CD4-positive, CD25-positive, alpha-beta regulatory T cell (primary cell): ENCODE data around the gene PARN. TPM values are rescaled to one million over a fixed set of nuclear protein-coding genes. Genes with fewer than 3 reads are reported as not detected.

Source experiments
- ATAC-seq, 2 donors: fragments of 150-1000 bp; cut with Tn5 transposase; one replicate each; pipeline ENCODE4 v1.10.0; 2021; ENCODE audit warnings: low read depth in 2 of 2, moderate number of reproducible peaks in 2 of 2, moderate library complexity in 1 of 2
- DNase-seq, 3 donors: peaks; one replicate each; pipeline versions ENCODE4 v3.0.0 to v3.0.0-alpha.2; 2012 to 2022; ENCODE audit warnings: mixed read lengths in 1 of 3
- H3K27ac ChIP-seq: one replicate; pipeline ENCODE4 v1.7.0; 2013; ENCODE audit warnings: mild to moderate bottlenecking, low read length; ENCODE audit not compliant: insufficient read depth, poor library complexity, severe bottlenecking
- H3K27me3 ChIP-seq: one replicate; pipeline ENCODE4 v1.7.0; 2013; ENCODE audit warnings: low read length; ENCODE audit not compliant: control insufficient read depth, insufficient read depth
- H3K36me3 ChIP-seq: one replicate; pipeline ENCODE4 v1.7.0; 2013; ENCODE audit warnings: mild to moderate bottlenecking, low read length, moderate library complexity; ENCODE audit not compliant: control insufficient read depth, insufficient read depth
- H3K4me1 ChIP-seq: 2 replicates; pipeline ENCODE4 v1.7.0; 2013; ENCODE audit warnings: mild to moderate bottlenecking, low read length; ENCODE audit not compliant: insufficient read depth, control insufficient read depth, poor library complexity, severe bottlenecking
- H3K4me3 ChIP-seq: one replicate; pipeline ENCODE4 v1.7.0; 2013; ENCODE audit warnings: low read depth, mild to moderate bottlenecking, low read length, moderate library complexity
- H3K9me3 ChIP-seq, 2 experiments: 1 replicate in 1 of 2; 2 replicates in 1 of 2; pipeline ENCODE4 v1.7.0; 2013; ENCODE audit warnings: low read length in 2 of 2, mild to moderate bottlenecking in 1 of 2, moderate library complexity in 1 of 2; ENCODE audit not compliant: control insufficient read depth in 2 of 2
- H3K27ac Mint-ChIP-seq, 3 donors: one replicate each; pipeline ENCODE4 v1.8.0; 2020 to 2022; ENCODE audit warnings: mild to moderate bottlenecking in 3 of 3, mixed read lengths in 3 of 3, moderate library complexity in 2 of 3
- H3K27me3 Mint-ChIP-seq: one replicate; pipeline ENCODE4 v1.8.0; 2022; ENCODE audit warnings: mild to moderate bottlenecking, mixed read lengths
- H3K36me3 Mint-ChIP-seq: one replicate; pipeline ENCODE4 v1.8.0; 2020; ENCODE audit warnings: mixed read lengths
- H3K4me1 Mint-ChIP-seq, 4 donors: one replicate each; pipeline ENCODE4 v1.8.0; 2020 to 2022; ENCODE audit warnings: mixed read lengths in 4 of 4, mild to moderate bottlenecking in 1 of 4
- H3K4me3 Mint-ChIP-seq, 4 donors: one replicate each; pipeline ENCODE4 v1.8.0; 2020 to 2022; ENCODE audit warnings: mild to moderate bottlenecking in 4 of 4, mixed read lengths in 4 of 4, moderate library complexity in 3 of 4
- H3K9me3 Mint-ChIP-seq, 7 donors: one replicate each; pipeline ENCODE4 v1.8.0; 2020 to 2022; ENCODE audit warnings: mixed read lengths in 7 of 7, mild to moderate bottlenecking in 3 of 7, moderate library complexity in 2 of 7
- polyA plus RNA-seq, 4 donors: library from polyadenylated mRNA; unstranded; fragments of 300-500 nt; fragmentation: Illumina TruSeq; gene quantifications; one replicate each; pipeline ENCODE4 v1.2.3, GENCODE V29; 2021
- total RNA-seq: library from RNA; stranded (reverse); gene quantifications from one replicate; pipeline ENCODE4 v1.2.3, GENCODE V29; 2022

Gene PARN
- total and polyA plus RNA-seq, 5 donors from 2014 or later, result 36.2 to 50.9 (median 46.6) TPM

DNA sequence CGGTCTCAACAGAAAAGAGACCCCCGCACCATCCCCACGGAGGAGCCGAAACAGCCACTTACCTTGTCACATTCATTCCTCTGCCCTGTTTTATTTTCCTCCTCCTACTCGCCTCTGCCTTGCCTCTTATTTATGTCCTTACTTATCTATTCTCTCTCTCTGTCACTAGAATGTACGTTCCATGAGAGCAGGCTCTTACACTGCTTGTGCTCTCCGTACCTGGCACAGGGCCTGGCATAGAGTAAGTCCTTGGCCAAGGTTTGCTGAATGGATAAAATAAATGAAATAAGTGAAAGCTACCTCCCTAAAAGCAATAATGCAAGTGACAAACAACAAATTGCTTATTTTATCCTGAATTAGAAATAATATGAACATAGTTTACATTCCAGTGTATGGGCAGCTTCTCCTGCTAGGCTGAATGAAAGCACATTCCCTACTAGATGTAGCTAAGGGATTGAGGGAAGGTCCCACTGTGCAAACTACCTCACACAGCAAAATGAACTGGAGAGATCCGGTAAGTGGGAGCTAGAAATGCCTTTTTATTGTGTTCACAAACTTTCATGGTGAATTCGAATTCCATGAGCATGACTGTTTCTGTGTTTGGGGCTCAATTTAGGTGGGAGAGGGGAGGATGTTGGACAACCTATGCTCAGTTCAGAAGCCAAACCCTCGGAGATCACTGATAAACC lies 173.1 kb downstream of the PARN start:
- ATAC-seq, result no peak
- no peaks in the 10 kb centered on the region for H3K27me3 Mint-ChIP-seq
- H3K4me3 ChIP-seq, result no peak overlapping the region
- no peak overlapping the region for H3K27ac ChIP-seq
- peaks cover 0 to 10% (median 2%) of the 10 kb centered on the region in 4 donors for H3K4me1 Mint-ChIP-seq
- H3K9me3 Mint-ChIP-seq, result peaks cover 0 to 2% (median 0%) of the 10 kb centered on the region in 7 donors
- peak overlapping the region in 1 of 3 donors; percentile 15 for H3K27ac Mint-ChIP-seq
- no peaks in the 10 kb centered on the region for H3K36me3 ChIP-seq
- H3K36me3 Mint-ChIP-seq, result peaks cover 23% of the 10 kb centered on the region
- H3K4me1 ChIP-seq, result no peaks in the 10 kb centered on the region
- H3K9me3 ChIP-seq, result no peaks in the 10 kb centered on the region
- H3K4me3 Mint-ChIP-seq, result no peak overlapping the region
- no peaks in the 10 kb centered on the region for H3K27me3 ChIP-seq
- DNase-seq, result no peak

DNA sequence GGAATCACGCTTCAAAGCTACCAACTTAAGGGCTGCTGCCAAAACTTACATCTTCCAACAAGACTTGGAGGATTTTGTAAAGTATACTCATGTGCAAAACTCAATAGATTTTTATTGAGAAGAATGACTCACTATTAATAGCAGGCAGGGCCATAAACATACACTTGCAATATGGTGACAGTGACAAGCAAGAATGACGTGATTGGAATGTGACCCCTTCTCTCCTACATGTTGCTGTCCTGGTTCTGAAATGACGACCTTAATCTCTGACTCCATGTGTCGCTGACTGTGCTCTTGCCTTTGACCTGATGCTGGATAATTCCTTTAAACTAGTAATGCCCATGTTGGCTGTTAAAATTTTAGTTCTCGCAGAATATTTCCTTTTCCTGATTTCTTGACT lies 174.5 kb downstream of the PARN start:
- Mint-ChIP-seq H3K4me3 (no peak overlapping the region), H3K4me1 (peaks cover 0 to 7% (median under 1%) of the 10 kb centered on the region in 4 donors), H3K36me3 (peaks cover 9% of the 10 kb centered on the region), H3K27ac (no peak overlapping the region), H3K27me3 (no peaks in the 10 kb centered on the region), H3K9me3 (peaks cover 0 to 2% (median 0%) of the 10 kb centered on the region in 7 donors)
- Histone ChIP-seq H3K4me1 (no peaks in the 10 kb centered on the region), H3K27me3 (no peaks in the 10 kb centered on the region), H3K9me3 (no peaks in the 10 kb centered on the region), H3K4me3 (no peak overlapping the region), H3K27ac (no peak overlapping the region), H3K36me3 (no peaks in the 10 kb centered on the region)
- ATAC-seq (no peak), DNase-seq (no peak)

DNA sequence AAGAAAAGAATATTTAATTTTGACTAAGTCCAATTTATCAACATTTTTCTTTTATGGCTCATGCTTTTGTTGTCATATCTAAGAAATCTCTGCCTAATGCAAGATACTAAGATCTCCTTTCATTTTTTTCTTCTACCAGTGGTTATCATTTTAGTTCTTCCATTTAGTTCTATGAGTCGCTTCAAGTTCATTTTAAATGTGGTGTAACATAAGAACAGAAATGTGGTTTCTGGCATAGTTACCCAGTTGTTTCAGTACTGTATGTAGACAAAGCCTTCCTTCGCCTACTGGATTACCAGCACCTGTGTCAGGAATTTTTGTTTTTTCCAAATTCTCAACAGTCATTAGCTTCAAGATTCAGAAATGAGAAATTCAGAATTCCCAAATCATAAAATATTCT lies 175.7 kb downstream of the PARN start:
- Mint-ChIP-seq H3K4me1 (peaks cover 0 to 8% (median 0%) of the 10 kb centered on the region in 4 donors), H3K27ac (no peak overlapping the region), H3K4me3 (no peak overlapping the region), H3K27me3 (no peaks in the 10 kb centered on the region), H3K36me3 (peaks cover 9% of the 10 kb centered on the region), H3K9me3 (peaks cover 0 to 2% (median 0%) of the 10 kb centered on the region in 7 donors)
- no peaks in the 10 kb centered on the region for H3K36me3 ChIP-seq
- H3K27ac ChIP-seq, result no peak overlapping the region
- no peaks in the 10 kb centered on the region for H3K27me3 ChIP-seq
- no peak overlapping the region for H3K4me3 ChIP-seq
- no peaks in the 10 kb centered on the region for H3K4me1 ChIP-seq
- no peak for ATAC-seq
- no peaks in the 10 kb centered on the region for H3K9me3 ChIP-seq
- DNase-seq, result no peak

DNA sequence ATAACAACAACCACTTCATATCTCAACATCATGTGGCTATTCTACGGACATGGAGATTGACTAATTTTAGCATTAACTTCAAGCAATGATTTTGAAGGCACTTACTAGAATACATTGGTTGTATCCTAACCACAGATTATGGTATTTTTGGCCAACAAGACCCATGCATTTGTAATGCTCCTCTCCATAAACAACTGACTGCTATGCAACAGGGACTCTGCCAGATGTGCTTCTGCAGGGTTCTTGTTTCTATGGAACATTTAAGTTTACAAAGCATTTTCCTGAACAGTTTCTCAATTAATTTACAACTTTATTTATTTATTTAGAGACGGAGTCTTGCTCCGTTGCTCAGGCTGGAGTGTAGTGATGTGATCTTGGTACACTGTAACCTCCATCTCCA lies 178.0 kb downstream of the PARN start:
- DNase-seq (no peak), ATAC-seq (no peak)
- Histone ChIP-seq H3K4me3 (no peak overlapping the region), H3K9me3 (no peaks in the 10 kb centered on the region), H3K4me1 (no peaks in the 10 kb centered on the region), H3K27ac (no peak overlapping the region), H3K36me3 (no peaks in the 10 kb centered on the region), H3K27me3 (no peaks in the 10 kb centered on the region)
- Mint-ChIP-seq H3K4me3 (no peak overlapping the region), H3K36me3 (peaks cover 6% of the 10 kb centered on the region), H3K27ac (no peak overlapping the region), H3K27me3 (no peaks in the 10 kb centered on the region), H3K9me3 (no peaks in the 10 kb centered on the region), H3K4me1 (peaks cover 0 to 8% (median 0%) of the 10 kb centered on the region in 4 donors)

DNA sequence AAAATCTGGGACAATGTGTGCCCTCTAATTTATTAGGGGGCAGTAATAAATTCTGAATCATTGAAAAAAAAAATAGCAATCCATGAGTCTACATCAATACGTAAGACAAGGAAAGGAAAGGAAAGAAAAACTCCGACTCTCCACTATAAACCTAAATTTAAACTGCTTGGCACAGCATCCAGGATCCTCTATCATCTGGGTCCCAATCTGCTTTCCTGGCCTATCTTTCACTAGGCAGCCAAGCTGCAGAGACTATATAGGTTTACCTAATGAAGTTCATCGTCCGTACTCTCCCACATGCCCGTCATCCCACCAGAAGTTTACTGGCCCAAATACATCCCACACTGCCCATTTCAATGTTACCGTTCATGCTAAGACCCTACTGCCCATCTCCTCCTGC lies 179.2 kb downstream of the PARN start:
- no peak overlapping the region for H3K4me3 Mint-ChIP-seq
- peaks cover 6% of the 10 kb centered on the region for H3K36me3 Mint-ChIP-seq
- H3K36me3 ChIP-seq, result peaks cover 8% of the 10 kb centered on the region
- peak overlapping the region in 1 of 3 donors; percentile 61 for H3K27ac Mint-ChIP-seq
- H3K27ac ChIP-seq, result no peak overlapping the region
- ATAC-seq, result no peak
- H3K27me3 ChIP-seq, result no peaks in the 10 kb centered on the region
- H3K4me3 ChIP-seq, result no peak overlapping the region
- no peaks in the 10 kb centered on the region for H3K9me3 Mint-ChIP-seq
- no peak for DNase-seq
- no peaks in the 10 kb centered on the region for H3K4me1 ChIP-seq
- H3K27me3 Mint-ChIP-seq, result no peaks in the 10 kb centered on the region
- peaks cover 0 to 5% (median 0%) of the 10 kb centered on the region in 4 donors for H3K4me1 Mint-ChIP-seq
- no peaks in the 10 kb centered on the region for H3K9me3 ChIP-seq

DNA sequence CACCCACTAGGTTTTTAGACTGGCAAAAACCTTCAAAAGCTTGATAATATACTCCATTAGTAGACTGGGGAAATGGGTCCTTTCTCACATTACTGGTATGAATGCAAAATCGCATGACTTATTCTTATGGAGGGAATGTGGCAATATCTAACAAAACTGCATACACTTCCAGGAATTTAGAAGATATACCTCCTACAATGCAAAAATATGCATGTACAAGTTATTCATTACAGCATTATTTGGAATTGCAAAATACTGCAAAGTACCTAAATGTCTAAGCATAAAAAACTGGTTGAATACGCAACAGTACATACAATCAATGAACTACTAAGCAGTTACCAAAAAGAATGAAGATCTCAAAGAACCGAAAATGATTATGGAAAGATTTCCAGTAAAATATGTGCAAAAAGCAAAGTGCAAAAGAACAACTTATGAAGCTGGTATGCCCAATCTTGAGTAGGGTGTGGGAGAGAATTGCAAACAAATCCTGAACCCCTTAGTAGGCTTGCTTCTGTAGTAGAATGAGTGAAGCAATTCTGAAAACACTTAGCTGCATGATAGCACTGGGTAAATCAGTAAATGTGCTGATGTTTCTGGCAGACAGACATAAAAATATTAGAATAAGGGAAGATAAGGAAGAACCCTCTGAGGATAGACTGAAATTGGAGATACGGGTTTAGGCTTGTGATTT lies 180.1 kb downstream of the PARN start:
- no peaks in the 10 kb centered on the region for H3K27me3 Mint-ChIP-seq
- Histone ChIP-seq H3K36me3 (peaks cover 12% of the 10 kb centered on the region), H3K27me3 (no peaks in the 10 kb centered on the region), H3K9me3 (no peaks in the 10 kb centered on the region), H3K27ac (no peak overlapping the region), H3K4me3 (no peak overlapping the region), H3K4me1 (no peaks in the 10 kb centered on the region)
- no peak for DNase-seq
- H3K36me3 Mint-ChIP-seq, result peaks cover 10% of the 10 kb centered on the region
- peaks cover 0 to 5% (median 0%) of the 10 kb centered on the region in 4 donors for H3K4me1 Mint-ChIP-seq
- no peak overlapping the region for H3K27ac Mint-ChIP-seq
- ATAC-seq, result no peak
- H3K4me3 Mint-ChIP-seq, result no peak overlapping the region
- no peaks in the 10 kb centered on the region for H3K9me3 Mint-ChIP-seq

DNA sequence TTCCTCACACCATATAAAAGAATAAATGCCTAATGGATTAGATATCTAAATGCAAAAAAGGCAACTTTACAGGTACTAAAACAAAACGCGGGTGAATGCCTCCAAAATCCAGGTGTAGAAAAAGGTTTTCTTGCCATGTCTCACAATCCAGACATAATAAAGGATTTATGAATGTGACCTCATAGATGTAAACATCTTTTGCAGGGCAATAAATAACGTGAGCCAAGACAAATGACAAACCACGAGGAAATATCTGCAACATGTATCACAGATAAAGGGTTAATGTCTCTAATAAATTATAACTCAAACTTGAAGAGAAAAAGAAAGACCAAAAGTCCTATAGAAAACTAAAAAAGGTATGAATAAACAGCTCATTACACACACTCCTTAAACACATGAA lies 180.7 kb downstream of the PARN start:
- Histone ChIP-seq H3K4me3 (no peak overlapping the region), H3K27me3 (no peaks in the 10 kb centered on the region), H3K9me3 (no peaks in the 10 kb centered on the region), H3K4me1 (no peaks in the 10 kb centered on the region), H3K27ac (no peak overlapping the region), H3K36me3 (peaks cover 12% of the 10 kb centered on the region)
- Mint-ChIP-seq H3K9me3 (no peaks in the 10 kb centered on the region), H3K36me3 (peaks cover 8% of the 10 kb centered on the region), H3K4me3 (no peak overlapping the region), H3K27me3 (no peaks in the 10 kb centered on the region), H3K27ac (no peak overlapping the region), H3K4me1 (peaks cover 0 to 5% (median 0%) of the 10 kb centered on the region in 4 donors)
- ATAC-seq (no peak), DNase-seq (no peak)

DNA sequence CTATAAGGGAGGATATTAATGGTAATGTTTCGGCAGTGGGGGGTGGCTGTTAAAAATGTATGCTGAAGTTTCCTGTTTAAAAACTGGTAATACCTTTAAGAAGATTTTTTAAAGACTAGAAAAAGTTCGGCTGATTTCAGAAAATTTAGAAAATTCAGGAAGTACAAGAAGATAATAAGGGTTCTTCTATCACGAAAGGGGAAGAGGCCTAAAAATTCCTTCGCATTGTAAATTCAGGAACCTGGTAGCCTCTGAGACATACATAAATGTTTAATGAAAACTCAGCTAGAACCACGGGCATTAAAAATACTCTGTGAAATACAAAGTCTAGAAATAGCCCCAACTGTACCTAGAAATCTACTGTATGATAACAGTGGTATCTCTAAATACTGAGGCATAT lies 181.2 kb downstream of the PARN start:
- ATAC-seq, result no peak
- H3K9me3 ChIP-seq, result no peaks in the 10 kb centered on the region

More for the DNA sequence above, 181.2 kb downstream of the PARN start:
- no peaks in the 10 kb centered on the region for H3K4me1 ChIP-seq
- H3K27me3 ChIP-seq, result no peaks in the 10 kb centered on the region
- peaks cover 0 to 5% (median 0%) of the 10 kb centered on the region in 4 donors for H3K4me1 Mint-ChIP-seq
- H3K4me3 Mint-ChIP-seq, result no peak overlapping the region
- no peak overlapping the region for H3K27ac Mint-ChIP-seq
- peaks cover 12% of the 10 kb centered on the region for H3K36me3 ChIP-seq
- no peak overlapping the region for H3K4me3 ChIP-seq
- no peaks in the 10 kb centered on the region for H3K9me3 Mint-ChIP-seq
- H3K27me3 Mint-ChIP-seq, result no peaks in the 10 kb centered on the region
- H3K36me3 Mint-ChIP-seq, result peaks cover 8% of the 10 kb centered on the region
- no peak overlapping the region for H3K27ac ChIP-seq
- no peak for DNase-seq
